ENCODE results near the gene MASP2. TPM values are rescaled to one million over a fixed set of nuclear protein-coding genes. Genes with fewer than 3 reads are reported as not detected.
"Not testable (repeated sequence)": the region's sequence is repeated elsewhere in the genome, so short reads cannot be mapped to it uniquely, and the experiment has no call there.

Gene MASP2
- total RNA-seq, 1 experiment from 2014 or later = 0.50 TPM

- peaks cover 1% of the 10 kb centered on the region for H3K27me3 Mint-ChIP-seq (ENCODE audit: insufficient read depth, unreplicated experiment)
- POLR2A ChIA-PET = no interaction called here
- no peak for DNase-seq
- H3K9me3 ChIP-seq = no peaks in the 10 kb centered on the region
- no TSS peak for BruUV-seq (replicated peaks)
- no peaks in the 10 kb centered on the region for H3K9me3 Mint-ChIP-seq (ENCODE audit: unreplicated experiment)
- H3K4me3 ChIP-seq (ENCODE audit: low read depth, low read length) = no peak overlapping the region
- no peak overlapping the region for H3K4me3 Mint-ChIP-seq (ENCODE audit: unreplicated experiment)
- H3K36me3 Mint-ChIP-seq (ENCODE audit: insufficient read depth, unreplicated experiment) = no peaks in the 10 kb centered on the region
- intact Hi-C loops (cut with micrococcal nuclease; ENCODE audit: unreplicated experiment) = no loop called here
- H3K36me3 ChIP-seq (ENCODE audit: control insufficient read depth, insufficient read depth, low read length) = no peaks in the 10 kb centered on the region
- H3K27me3 ChIP-seq (replicated peaks; ENCODE audit: control insufficient read depth, insufficient read depth, low read length) = no peaks in the 10 kb centered on the region
- CTCF ChIA-PET = no interaction called here
- H3K4me1 ChIP-seq = no peaks in the 10 kb centered on the region
- no peaks in the 10 kb centered on the region for H3K4me1 Mint-ChIP-seq (ENCODE audit: low read depth, unreplicated experiment)
- no peak for TF ChIP-seq CTCF (IDR thresholded peaks at IDR 0.05; ENCODE audit: insufficient read depth in 1 of 2, low read depth in 1 of 2, low read length in 1 of 2, severe bottlenecking in 1 of 2, unreplicated experiment in 1 of 2)
- H3K27ac Mint-ChIP-seq (ENCODE audit: unreplicated experiment) = no peak overlapping the region
Observed at GRCh38 chr1:10992864-10993263, 54.2 kb downstream of the MASP2 start.

GRCh38 chr1:10992004-10992403 lies 55.0 kb downstream of the MASP2 start:
- H3K4me1 Mint-ChIP-seq (ENCODE audit: low read depth, unreplicated experiment); H3K36me3 ChIP-seq (ENCODE audit: control insufficient read depth, insufficient read depth, low read length); H3K4me1 ChIP-seq; H3K27ac Mint-ChIP-seq (ENCODE audit: unreplicated experiment); CTCF ChIA-PET; H3K27me3 Mint-ChIP-seq (ENCODE audit: insufficient read depth, unreplicated experiment); H3K9me3 ChIP-seq; BruUV-seq (replicated peaks); H3K27me3 ChIP-seq (replicated peaks; ENCODE audit: control insufficient read depth, insufficient read depth, low read length); POLR2A ChIA-PET; H3K36me3 Mint-ChIP-seq (ENCODE audit: insufficient read depth, unreplicated experiment); H3K4me3 ChIP-seq (ENCODE audit: low read depth, low read length); H3K9me3 Mint-ChIP-seq (ENCODE audit: unreplicated experiment); intact Hi-C loops (cut with micrococcal nuclease; ENCODE audit: unreplicated experiment); DNase-seq; H3K4me3 Mint-ChIP-seq (ENCODE audit: unreplicated experiment): not testable (repeated sequence)

GRCh38 chr1:10990828-10991227 lies 56.2 kb downstream of the MASP2 start:
- no TSS peak for BruUV-seq (replicated peaks)
- H3K4me3 Mint-ChIP-seq (ENCODE audit: unreplicated experiment) = no peak overlapping the region
- ChIA-PET POLR2A (no interaction called here), CTCF (no interaction called here)
- H3K36me3 ChIP-seq (ENCODE audit: control insufficient read depth, insufficient read depth, low read length) = no peaks in the 10 kb centered on the region
- H3K4me3 ChIP-seq (ENCODE audit: low read depth, low read length) = no peak overlapping the region
- H3K9me3 Mint-ChIP-seq (ENCODE audit: unreplicated experiment) = no peaks in the 10 kb centered on the region
- H3K36me3 Mint-ChIP-seq (ENCODE audit: insufficient read depth, unreplicated experiment) = no peaks in the 10 kb centered on the region
- H3K27me3 ChIP-seq (replicated peaks; ENCODE audit: control insufficient read depth, insufficient read depth, low read length) = no peaks in the 10 kb centered on the region
- TF ChIP-seq CTCF (IDR thresholded peaks at IDR 0.05; ENCODE audit: insufficient read depth in 1 of 2, low read depth in 1 of 2, low read length in 1 of 2, severe bottlenecking in 1 of 2, unreplicated experiment in 1 of 2) = no peak
- intact Hi-C loops (cut with micrococcal nuclease; ENCODE audit: unreplicated experiment) = no loop called here
- DNase-seq = no peak
- H3K4me1 Mint-ChIP-seq (ENCODE audit: low read depth, unreplicated experiment) = no peaks in the 10 kb centered on the region
- no peaks in the 10 kb centered on the region for H3K9me3 ChIP-seq
- no peaks in the 10 kb centered on the region for H3K4me1 ChIP-seq
- peaks cover 8% of the 10 kb centered on the region for H3K27me3 Mint-ChIP-seq (ENCODE audit: insufficient read depth, unreplicated experiment)
- H3K27ac Mint-ChIP-seq (ENCODE audit: unreplicated experiment) = no peak overlapping the region

GRCh38 chr1:10989920-10990516 lies 57.0 kb downstream of the MASP2 start:
- H3K9me3 ChIP-seq; POLR2A ChIA-PET; H3K36me3 Mint-ChIP-seq (ENCODE audit: insufficient read depth, unreplicated experiment); H3K36me3 ChIP-seq (ENCODE audit: control insufficient read depth, insufficient read depth, low read length); H3K4me3 Mint-ChIP-seq (ENCODE audit: unreplicated experiment); H3K27ac Mint-ChIP-seq (ENCODE audit: unreplicated experiment); H3K4me1 ChIP-seq; H3K9me3 Mint-ChIP-seq (ENCODE audit: unreplicated experiment); H3K27me3 Mint-ChIP-seq (ENCODE audit: insufficient read depth, unreplicated experiment); DNase-seq; H3K4me3 ChIP-seq (ENCODE audit: low read depth, low read length); intact Hi-C loops (cut with micrococcal nuclease; ENCODE audit: unreplicated experiment); H3K27me3 ChIP-seq (replicated peaks; ENCODE audit: control insufficient read depth, insufficient read depth, low read length); CTCF ChIA-PET; BruUV-seq (replicated peaks); H3K4me1 Mint-ChIP-seq (ENCODE audit: low read depth, unreplicated experiment): not testable (repeated sequence)
